Measurements from ENCODE around the gene CRTC1.
"Not testable (repeated sequence)": the region's sequence is repeated elsewhere in the genome, so short reads cannot be mapped to it uniquely, and the experiment has no call there.

CRTC1 gene

DNA sequence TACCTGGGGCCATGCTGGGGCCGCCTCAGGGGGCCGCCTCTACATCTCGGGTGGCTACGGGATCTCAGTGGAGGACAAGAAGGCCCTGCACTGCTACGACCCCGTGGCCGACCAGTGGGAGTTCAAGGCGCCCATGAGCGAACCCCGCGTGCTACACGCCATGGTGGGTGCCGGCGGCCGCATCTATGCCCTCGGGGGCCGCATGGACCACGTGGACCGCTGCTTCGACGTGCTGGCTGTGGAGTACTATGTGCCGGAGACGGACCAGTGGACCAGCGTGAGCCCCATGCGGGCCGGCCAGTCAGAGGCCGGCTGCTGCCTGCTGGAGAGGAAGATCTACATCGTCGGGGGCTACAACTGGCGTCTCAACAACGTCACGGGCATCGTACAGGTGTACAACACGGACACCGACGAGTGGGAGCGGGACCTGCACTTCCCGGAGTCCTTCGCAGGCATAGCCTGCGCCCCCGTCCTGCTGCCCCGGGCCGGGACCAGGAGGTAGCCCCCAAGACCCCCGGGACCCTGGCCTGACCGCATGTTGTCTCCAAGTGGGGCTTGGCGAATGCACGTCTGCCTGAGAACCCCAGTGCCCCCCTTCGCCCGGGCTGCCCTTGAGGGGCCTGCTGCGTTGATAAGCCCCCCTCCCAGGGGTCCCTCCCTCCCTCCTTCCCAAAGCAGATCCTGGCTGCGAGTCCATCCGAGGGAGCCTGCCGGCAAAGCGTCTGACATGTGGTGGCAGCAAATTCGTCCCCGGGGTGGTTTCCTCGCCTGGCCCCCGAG lies 14.5 kb upstream of the CRTC1 start:
- no peak for DNase-seq (ENCODE audit: low spot score)

- no peak for DNase-seq (ENCODE audit: low spot score)
These were observed 14.0 kb upstream of the CRTC1 start for GRCh38 chr19:18669524-18669817.

DNA sequence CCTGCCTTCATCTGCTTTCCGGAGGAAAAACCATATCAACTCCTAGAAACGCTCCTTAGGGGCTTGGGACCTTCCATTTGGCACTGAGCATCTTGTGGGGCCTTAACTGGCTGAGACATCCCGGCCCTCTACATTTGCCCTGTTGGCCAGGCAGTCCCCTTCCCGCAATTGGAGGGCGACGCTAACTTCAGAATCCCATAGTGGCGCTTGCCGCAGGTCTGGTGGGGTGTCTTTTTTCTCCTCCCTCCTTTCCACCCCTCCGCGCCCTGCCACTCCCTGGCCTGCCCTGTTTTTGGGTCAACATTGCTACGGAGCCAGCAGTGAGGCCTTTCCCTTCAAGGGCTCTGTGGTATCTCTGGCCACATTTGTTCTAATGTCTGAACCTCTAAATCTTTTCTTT lies 13.6 kb upstream of the CRTC1 start:
- DNase-seq (ENCODE audit: low spot score), result no peak

DNA sequence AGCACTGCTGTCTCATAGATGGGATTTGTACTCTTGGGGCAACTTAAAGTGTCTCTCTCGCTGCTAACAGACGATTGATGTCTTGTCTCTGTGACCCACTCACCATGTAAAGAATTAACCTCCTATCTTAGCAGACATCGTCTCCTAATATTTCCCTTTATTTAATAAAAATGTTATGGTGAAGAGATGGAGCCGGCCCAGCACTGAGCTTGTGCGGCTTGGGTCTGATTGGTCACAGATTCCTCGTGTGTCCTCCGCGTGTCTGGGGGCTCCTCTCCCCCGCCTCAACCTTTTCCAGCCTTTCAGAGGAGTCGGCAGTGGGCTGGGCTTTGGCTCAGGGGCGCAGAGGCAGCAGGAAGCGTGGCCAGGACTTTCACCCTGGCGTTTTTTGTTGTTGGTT lies 13.2 kb upstream of the CRTC1 start:
- DNase-seq (ENCODE audit: low spot score), result no peak

- no peak for DNase-seq (ENCODE audit: low spot score)
These were observed 12.0 kb upstream of the CRTC1 start for GRCh38 chr19:18671303-18672043.

GRCh38 chr19:18672044-18672451 lies 11.4 kb upstream of the CRTC1 start:
- DNase-seq (ENCODE audit: low spot score), result no peak

DNA sequence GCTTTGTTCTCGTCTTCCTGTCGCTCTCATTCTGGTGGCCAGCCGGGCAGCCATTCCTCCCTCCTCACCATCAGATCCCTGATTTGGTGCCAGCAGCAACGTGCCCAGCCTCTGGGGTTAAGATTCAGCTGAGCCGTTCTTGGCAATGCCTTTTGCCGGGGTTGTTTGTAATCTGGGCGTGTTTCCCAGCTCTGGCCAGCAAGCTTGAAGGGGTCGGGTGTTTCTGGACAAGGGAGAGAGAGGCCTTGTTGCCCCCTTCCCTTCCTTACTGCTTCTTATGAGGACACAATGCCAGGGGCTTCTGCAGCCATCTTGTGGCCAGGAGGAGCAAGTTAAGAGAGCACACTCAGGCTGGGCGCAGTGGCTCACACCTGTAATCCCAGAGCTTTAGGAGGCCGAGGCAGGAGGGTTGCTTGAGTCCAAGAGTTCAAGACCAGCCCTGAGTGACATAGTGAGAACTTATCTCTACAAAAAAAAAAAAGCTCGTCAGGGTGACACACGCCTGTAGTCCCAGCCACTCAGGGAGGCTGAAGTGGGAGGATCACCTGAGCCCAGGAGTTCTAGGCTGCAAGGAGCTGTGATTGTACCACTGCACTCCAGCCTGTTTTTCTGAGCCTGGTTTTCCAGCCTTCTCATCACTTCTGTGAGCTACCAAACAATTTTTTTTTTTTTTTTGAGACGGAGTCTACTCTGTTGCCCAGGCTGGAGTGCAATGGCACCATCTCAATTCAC lies 10.7 kb upstream of the CRTC1 start:
- peak; percentile 30 for DNase-seq (ENCODE audit: low spot score)

DNA sequence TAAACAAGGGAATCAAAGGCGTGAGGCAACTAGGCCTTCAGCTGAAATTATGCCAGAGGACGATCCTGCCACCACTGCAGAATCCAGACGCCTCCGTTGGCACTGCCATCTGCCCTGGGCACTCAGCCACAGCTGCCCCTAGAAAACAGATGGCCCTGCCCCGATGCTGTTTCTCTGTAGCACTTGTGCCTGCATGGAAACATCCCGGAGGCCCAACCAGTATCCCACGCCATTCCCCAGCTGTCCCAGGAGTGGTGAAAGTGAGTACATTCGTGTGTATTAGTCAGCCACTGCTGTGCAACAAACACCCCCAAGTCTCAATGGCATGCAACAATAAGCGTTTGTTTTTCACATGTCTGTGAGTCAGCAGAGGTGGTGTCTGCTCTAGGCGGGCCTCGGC lies 8.9 kb upstream of the CRTC1 start:
- no peak for DNase-seq (ENCODE audit: low spot score)

GRCh38 chr19:18675779-18676178 lies 7.7 kb upstream of the CRTC1 start:
- no peak for DNase-seq (ENCODE audit: low spot score)

- no peak for DNase-seq (ENCODE audit: low spot score)
These were observed 6.8 kb upstream of the CRTC1 start for GRCh38 chr19:18676692-18677091.

- DNase-seq (ENCODE audit: low spot score), result no peak
These were observed 6.3 kb upstream of the CRTC1 start for GRCh38 chr19:18677156-18677555.

DNA sequence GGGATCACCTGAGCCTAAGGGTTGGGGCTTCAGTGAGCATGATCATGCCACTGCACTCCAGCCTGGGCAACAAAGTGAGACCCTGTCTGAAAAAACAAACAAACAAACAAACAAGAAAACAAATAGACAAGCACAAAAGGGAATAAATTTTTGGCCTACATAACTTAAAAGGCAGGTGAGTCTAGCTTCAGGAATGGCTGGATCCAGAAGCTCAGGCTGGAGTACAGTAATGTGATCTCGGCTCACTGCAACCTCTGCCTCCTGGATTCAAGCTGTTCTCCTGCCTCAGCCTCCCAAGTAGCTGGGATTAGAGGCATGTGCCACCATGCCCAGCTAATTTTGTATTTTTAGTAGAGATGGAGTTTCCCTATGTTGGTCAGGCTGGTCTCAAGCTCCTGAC lies 3.3 kb upstream of the CRTC1 start:
- not testable (repeated sequence) for DNase-seq (ENCODE audit: low spot score)

DNA sequence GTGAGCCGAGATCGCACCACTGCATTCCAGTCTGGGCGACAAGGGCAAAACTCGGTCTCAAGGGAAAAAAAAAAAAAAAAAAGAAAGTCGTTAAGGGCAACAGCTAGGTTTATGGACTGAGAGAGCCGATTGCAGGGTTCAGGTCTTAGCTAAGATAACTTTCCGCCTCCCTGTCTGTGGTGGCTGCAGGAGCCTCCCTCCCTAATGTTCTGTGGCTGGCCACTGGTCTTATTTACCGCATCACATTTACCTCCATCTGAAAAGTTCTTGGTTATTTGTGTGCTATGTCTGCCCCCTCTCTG lies 722 bp upstream of the CRTC1 start:
- no peak for DNase-seq (ENCODE audit: low spot score)

DNA sequence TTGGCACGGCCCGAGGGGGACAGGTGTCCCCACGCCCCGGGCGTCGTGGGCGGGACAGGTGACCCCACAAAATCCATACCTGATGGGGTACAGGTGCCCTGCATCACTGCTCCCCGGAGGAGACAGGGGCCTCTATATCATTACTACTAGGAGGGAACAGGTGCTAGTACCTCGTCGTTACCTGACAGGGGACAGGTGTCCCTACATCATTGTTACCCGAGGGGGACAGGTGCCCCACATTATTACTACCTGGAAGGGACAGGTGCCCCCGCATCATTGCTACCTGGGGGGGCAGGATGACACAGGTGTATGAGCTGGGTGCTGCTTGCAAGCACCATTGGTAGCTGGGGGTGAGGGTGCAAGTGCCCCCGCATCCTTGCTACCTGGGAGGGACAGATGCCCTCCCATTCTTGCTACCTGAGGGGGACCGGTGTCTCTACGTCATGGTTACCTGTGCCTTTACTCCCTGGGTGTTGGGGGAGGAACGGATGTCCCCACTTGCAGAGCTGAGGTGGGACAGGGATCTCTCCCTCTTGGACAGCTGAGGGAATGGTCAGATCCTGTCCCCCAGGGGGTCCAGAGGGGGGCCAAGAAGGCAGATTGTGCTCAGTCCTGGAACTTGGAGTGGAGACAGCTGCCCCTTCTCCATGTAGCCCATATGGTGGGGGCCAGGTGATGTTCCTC lies 620 bp downstream of the CRTC1 start:
- DNase-seq (ENCODE audit: low spot score), result no peak

DNA sequence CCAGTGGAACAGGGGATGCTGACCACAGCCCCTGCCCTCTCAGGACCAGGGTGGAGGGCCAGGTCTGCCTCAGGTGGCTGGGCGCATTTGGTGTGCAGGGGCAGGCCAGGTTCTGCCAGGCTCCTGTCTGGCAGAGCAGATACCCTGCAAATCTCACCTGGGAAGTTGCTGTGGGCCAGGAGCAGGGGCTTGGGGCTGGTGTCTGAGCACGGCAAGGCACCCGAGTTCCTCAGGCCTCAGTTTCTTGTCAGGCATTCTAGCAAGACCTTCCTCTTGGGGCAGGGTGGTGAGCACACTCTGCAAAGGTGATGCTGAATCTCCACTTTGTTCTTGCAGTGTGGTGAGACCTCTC lies 1.1 kb downstream of the CRTC1 start:
- DNase-seq (ENCODE audit: low spot score), result no peak

DNA sequence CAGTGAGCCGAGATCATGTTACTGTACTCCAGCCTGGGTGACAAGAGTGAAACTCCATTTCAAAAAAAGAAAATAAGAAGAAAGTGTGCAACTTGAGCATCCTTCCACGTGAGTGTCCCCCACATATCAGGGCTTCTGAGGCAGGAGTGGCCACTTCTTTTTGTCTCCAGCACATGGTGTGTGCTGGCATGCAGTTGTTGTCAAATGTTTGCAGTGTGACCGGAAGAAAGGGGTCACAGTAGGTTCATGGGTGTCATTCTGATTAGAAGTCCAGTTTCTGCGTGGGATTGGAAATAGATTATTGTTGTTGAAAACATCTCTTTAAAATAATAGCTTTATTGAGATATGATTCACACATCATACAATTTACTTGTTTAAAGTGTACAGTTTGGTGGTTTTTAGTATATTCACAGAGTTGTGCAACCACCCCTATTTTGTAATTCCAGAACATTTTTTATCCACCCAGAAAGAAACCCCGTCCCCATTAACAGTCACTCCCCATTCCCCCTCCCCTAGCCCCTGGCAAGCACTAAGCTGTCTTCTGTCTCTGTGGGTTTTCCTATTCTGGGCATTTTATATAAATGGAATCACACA lies 2.2 kb downstream of the CRTC1 start:
- DNase-seq (ENCODE audit: low spot score), result no peak

DNA sequence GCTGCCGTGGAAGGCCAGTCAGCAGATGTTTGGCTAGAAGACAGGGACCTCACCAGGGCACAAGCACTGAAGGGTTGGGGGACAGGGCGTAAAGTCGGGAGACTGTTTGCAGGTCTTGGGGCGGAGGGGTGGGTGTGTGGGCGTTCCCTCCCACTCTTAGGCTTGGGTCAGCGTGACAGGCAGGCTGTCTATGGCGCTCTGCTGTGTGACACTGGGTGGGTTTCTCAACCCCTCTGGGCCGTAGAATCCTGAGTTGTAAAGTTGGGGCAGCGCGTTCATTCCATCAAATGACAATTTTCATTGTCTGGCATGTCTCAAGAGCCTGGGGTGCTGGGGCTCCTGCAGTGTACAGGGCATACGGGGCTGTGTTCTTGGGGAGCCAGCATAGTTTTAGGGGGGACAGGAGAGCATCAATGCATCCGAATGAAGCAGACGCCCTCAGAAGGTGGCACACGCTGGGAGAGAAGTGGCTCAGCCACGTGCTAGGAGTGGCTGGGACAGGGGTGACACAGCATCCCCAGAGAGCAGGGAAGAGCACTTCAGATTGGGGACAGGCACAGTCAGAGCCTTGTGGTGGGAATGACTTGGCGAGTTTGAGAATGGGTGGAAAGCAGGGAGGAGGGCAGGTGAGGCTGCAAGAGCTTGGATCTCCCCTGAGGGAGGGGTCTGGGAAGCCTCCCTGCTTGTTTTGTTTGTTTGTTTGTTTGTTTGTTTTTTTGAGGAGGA lies 4.4 kb downstream of the CRTC1 start:
- no peak for DNase-seq (ENCODE audit: low spot score)

GRCh38 chr19:18696023-18696422 lies 12.5 kb downstream of the CRTC1 start:
- no peak for DNase-seq (ENCODE audit: low spot score)

DNA sequence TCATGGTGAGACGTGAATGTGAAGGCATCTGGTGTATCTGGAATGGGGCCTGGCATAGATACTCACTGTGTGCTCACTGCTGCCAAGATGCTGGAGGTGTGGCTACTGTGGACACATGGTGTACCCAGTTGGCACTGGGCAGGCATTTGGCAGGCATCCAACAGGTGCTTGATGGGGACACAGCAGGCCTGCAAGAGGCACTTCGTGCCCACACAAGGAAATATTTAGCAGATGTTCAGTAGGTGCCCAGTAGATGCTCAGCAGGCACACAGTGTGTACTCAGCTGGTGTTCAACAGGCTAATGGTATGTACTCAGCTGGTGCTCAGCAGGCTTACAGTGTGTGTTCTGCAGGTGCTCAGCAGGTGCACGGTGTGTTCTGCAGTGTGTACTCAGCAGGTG lies 14.2 kb downstream of the CRTC1 start:
- DNase-seq (ENCODE audit: low spot score), result no peak

GRCh38 chr19:18698321-18699167 lies 15.1 kb downstream of the CRTC1 start:
- no peak for DNase-seq (ENCODE audit: low spot score)

Measured in AG20443 (cell line).